Tibial nerve (tissue), 4 donors: ENCODE measurements around the gene YBX2. TPM values are rescaled to one million over a fixed set of nuclear protein-coding genes. Genes with fewer than 3 reads are reported as not detected.
A peak's percentile ranks its signal among the peaks of the same experiment; 100 is the strongest.

Experiments used
- DNase-seq, 2 donors: peaks; one replicate each; pipeline ENCODE4 v3.0.0-alpha.2; 2019; ENCODE audit warnings: low spot score in 2 of 2
- H3K27ac ChIP-seq, 4 donors: fragments of 200-600 bp; sonication (generic) in 3 of 4; one replicate each; pipeline ENCODE4 v1.5.1; 2017 to 2019; ENCODE audit warnings: mild to moderate bottlenecking in 1 of 4
- H3K27me3 ChIP-seq, 2 donors: fragments of 200-600 bp; sonication (generic) in 1 of 2; one replicate each; pipeline versions ENCODE4 v1.5.1 to v1.6.0; 2017 to 2019
- H3K36me3 ChIP-seq, 3 donors: fragments of 200-600 bp; sonication (generic); one replicate each; pipeline ENCODE4 v1.5.1; 2018 to 2019
- H3K4me1 ChIP-seq, 4 donors: fragments of 200-600 bp; sonication (generic) in 3 of 4; one replicate each; pipeline ENCODE4 v1.5.1; 2017 to 2019
- H3K4me3 ChIP-seq, 4 donors: fragments of 200-600 bp; sonication (generic) in 3 of 4; one replicate each; pipeline ENCODE4 v1.5.1; 2017 to 2019; ENCODE audit warnings: mild to moderate bottlenecking in 1 of 4, moderate library complexity in 1 of 4
- H3K9me3 ChIP-seq, 4 donors: fragments of 200-600 bp; sonication (generic) in 3 of 4; one replicate each; pipeline ENCODE4 v1.5.1; 2017 to 2019
- EP300 ChIP-seq, 2 donors: sonication (generic); formaldehyde crosslinking; IDR thresholded peaks; one replicate each; pipeline ENCODE4 v1.6.1; 2017; ENCODE audit warnings: antibody characterized with exemption in 2 of 2, mild to moderate bottlenecking in 1 of 2
- POLR2A ChIP-seq, 2 donors: fragments of 450-650 bp; IDR thresholded peaks; one replicate each; pipeline ENCODE4 v1.6.1; 2017; ENCODE audit warnings: antibody characterized with exemption in 2 of 2, mild to moderate bottlenecking in 2 of 2, moderate library complexity in 2 of 2
- WGBS, 2 donors: methylation state at CpG; one replicate each; pipeline ENCODE4 v1.1.5; 2018; 5-methylcytosine and 5-hydroxymethylcytosine counted together
- small RNA-seq: library from RNA; depleted of rRNA; stranded (forward); fragments of <200 nt; gene quantifications from one replicate; pipeline ENCODE3, GENCODE V24; 2016
- total RNA-seq, 4 donors: library from RNA; depleted of rRNA; stranded (reverse); fragments of >200 nt; gene quantifications; one replicate each; pipeline ENCODE4 v1.1.0, GENCODE V29; 2016
- TF ChIP-seq, protein P1 (sequence below), 5 experiments: fragments of 200-600 bp in 3 of 5; fragments of 450-650 bp in 2 of 5; sonication (generic) in 3 of 5; IDR thresholded peaks; one replicate each; pipeline ENCODE4 v1.5.1; 2016 to 2019; ENCODE audit warnings: antibody characterized with exemption in 5 of 5, mild to moderate bottlenecking in 3 of 5, moderate library complexity in 2 of 5

The YBX2 gene
- total RNA-seq, 4 donors from 2014 or later = under 0.01 to 2.1 (median 0.52) TPM

DNA sequence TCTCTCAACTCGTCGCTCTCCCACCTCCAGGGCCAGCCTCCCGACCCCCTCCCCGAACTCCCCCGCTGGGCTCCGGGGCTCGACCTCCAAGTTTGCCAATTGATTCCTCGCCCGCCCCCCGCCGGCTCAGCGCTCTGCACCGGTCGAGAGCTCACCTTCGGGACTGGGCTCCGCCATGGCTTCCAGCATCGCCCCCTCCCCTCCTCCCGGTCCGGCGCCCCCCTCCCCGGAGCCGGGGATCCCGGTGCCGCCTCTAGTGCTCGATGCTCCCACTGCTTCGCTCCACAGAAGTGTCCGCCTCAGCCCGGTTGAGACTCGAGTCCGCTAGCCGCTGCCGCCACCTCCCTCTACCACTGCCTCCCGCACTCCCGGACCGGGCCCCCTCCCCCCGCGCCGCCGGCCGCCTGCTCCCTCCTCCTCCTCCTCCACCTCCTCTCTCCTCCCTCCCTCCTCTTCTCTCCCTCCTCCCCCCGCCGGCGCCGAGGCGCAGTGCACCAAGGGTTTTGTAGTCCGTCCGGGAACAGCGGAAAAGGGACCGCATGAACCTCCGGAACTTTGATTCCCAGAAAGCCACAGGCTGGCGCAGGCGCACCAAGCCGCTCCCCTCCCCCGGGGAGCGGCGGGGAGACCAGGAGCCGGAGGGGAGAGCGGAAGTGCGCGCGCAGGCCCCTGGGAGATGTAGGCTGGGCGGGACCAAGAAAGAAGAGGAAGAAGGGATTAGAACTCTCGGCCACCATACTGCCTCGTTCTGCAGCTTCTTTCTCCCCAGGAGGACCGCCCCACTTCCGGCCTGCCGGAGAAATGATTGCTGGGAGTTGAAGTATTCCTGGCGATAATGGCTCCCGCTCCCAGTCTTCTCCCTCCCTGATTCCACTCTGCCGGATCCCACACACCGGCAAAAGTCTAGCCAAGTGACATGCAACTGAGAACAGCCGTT is 55.1 kb downstream of the YBX2 start, which contains the start of gene PHF23:
Gene PHF23, minus strand, starts transcription at position 367 of the 937 bp plus-strand sequence. Its CDS starts 178 bp downstream, at position 189.
- H3K36me3 ChIP-seq = peaks cover 0 to 38% (median 0%) of the 10 kb centered on the region in 3 donors
- 1% methylated on average over 67 to 69 of the region's 72 CpGs for WGBS, 2 donors
- TF ChIP-seq POLR2A (IDR thresholded peaks at IDR 0.05) (peak in 1 of 2 donors; percentile 67), EP300 (IDR thresholded peaks at IDR 0.05) (peak; percentile 89 to 96)
- TF ChIP-seq, protein P1, sequence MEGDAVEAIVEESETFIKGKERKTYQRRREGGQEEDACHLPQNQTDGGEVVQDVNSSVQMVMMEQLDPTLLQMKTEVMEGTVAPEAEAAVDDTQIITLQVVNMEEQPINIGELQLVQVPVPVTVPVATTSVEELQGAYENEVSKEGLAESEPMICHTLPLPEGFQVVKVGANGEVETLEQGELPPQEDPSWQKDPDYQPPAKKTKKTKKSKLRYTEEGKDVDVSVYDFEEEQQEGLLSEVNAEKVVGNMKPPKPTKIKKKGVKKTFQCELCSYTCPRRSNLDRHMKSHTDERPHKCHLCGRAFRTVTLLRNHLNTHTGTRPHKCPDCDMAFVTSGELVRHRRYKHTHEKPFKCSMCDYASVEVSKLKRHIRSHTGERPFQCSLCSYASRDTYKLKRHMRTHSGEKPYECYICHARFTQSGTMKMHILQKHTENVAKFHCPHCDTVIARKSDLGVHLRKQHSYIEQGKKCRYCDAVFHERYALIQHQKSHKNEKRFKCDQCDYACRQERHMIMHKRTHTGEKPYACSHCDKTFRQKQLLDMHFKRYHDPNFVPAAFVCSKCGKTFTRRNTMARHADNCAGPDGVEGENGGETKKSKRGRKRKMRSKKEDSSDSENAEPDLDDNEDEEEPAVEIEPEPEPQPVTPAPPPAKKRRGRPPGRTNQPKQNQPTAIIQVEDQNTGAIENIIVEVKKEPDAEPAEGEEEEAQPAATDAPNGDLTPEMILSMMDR (IDR thresholded peaks at IDR 0.05) = peak in 3 of 5 experiments; percentile 8 to 66 (median 60)
- H3K4me3 ChIP-seq = peak within 1 kb of the TSS; percentile 64 to 99 (median 92)
- peak; percentile 98 for DNase-seq
- H3K4me1 ChIP-seq = peaks cover 3 to 64% (median 33%) of the 10 kb centered on the region in 4 donors
- H3K27me3 ChIP-seq = no peaks in the 10 kb centered on the region
- H3K9me3 ChIP-seq = no peaks in the 10 kb centered on the region
- peak within 1 kb of the TSS; percentile 96 to 99 (median 98) for H3K27ac ChIP-seq

DNA sequence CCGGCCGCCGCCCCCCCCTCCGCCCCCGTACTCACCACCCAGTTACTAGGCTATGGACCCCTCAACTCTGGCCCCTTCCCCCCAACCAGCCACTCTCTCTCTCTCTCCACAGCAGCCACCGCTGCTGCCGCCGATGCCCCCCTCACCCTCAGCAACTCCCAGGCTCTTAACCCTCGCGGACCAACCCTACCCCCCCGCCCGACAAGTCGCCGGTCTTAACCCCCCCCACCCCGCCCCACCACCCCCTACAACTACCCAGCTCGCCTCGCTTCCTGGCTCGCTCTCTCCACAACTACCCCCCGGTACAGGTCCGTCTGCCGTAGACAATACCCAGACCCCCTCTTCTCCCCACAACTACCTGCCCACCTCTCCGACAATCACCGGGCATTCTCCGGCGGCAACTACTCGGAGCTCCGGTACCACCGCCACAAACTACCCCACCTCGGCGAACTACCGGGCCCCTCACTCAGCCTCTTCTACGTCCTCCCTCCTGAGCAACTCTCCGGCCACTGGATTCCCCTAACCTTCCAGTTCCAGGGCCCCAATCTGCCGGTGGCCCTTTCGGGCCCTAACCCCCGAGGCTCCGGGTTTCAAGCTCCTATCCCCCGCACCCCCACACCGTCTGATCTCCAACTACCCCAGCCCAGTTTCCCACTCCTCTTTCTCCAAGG is 55.9 kb downstream of the YBX2 start:
- H3K9me3 ChIP-seq = no peaks in the 10 kb centered on the region
- H3K27me3 ChIP-seq = no peaks in the 10 kb centered on the region
- peaks cover 3 to 59% (median 33%) of the 10 kb centered on the region in 4 donors for H3K4me1 ChIP-seq
- peak overlapping the region; percentile 64 to 99 (median 92) for H3K4me3 ChIP-seq
- TF ChIP-seq, protein P1 (IDR thresholded peaks at IDR 0.05) = no peak
- TF ChIP-seq POLR2A (IDR thresholded peaks at IDR 0.05) = no peak
- TF ChIP-seq EP300 (IDR thresholded peaks at IDR 0.05) = no peak
- peaks cover 0 to 31% (median 0%) of the 10 kb centered on the region in 3 donors for H3K36me3 ChIP-seq
- 0 to 2% methylated on average over 32 of the region's 39 CpGs for WGBS, 2 donors
- DNase-seq = no peak
- peak overlapping the region; percentile 96 to 98 (median 96) for H3K27ac ChIP-seq

Small RNAs within 50 kb of the gene (small RNA-seq; reads per million reads assigned to genes)
- gene AC026954.2 (not detected), gene RF00019 (not detected)

Other genes with a start within 250 kb of the YBX2 start
- 10 to 100 TPM in 2 of 4 donors, 1 to 10 TPM in 2; 2.2 to 19.8 (median 10.3) TPM for gene CLEC10A, start 214.4 kb downstream of the YBX2 start, total RNA-seq
- gene ASGR2, start 179.8 kb downstream of the YBX2 start, total RNA-seq = under 1 TPM in 1 of 4 donors, not detected in 3; 0.60 TPM
- gene ASGR1, start 115.3 kb downstream of the YBX2 start, total RNA-seq = 1 to 10 TPM in 1 of 4 donors, under 1 TPM in 2, not detected in 1; 0.21 to 1.5 (median 0.59) TPM
- 10 to 100 TPM in 3 of 4 donors, 1 to 10 TPM in 1; 7.3 to 22.8 (median 16.1) TPM for gene DLG4, start 74.8 kb downstream of the YBX2 start, total RNA-seq
- gene ACADVL, start 74.7 kb downstream of the YBX2 start, total RNA-seq = 100 to 1,000 TPM; 565 to 850 (median 599) TPM
- 10 to 100 TPM; 41.4 to 51.2 (median 46.7) TPM for gene DVL2, start 60.1 kb downstream of the YBX2 start, total RNA-seq
- 10 to 100 TPM; 20.3 to 29.7 (median 23.3) TPM for gene PHF23, start 55.2 kb downstream of the YBX2 start, total RNA-seq
- gene GABARAP, start 52.2 kb downstream of the YBX2 start, total RNA-seq = 100 to 1,000 TPM; 402 to 515 (median 456) TPM
- gene CTDNEP1, start 42.9 kb downstream of the YBX2 start, total RNA-seq = 10 to 100 TPM; 38.5 to 82.2 (median 65.9) TPM
- gene ELP5, start 42.4 kb downstream of the YBX2 start, total RNA-seq = 10 to 100 TPM; 21.9 to 28.7 (median 25.0) TPM
- gene CLDN7, start 32.2 kb downstream of the YBX2 start, total RNA-seq = 1 to 10 TPM in 3 of 4 donors, not detected in 1; 2.0 to 5.9 (median 2.4) TPM
- gene SLC2A4, start 12.9 kb downstream of the YBX2 start, total RNA-seq = 10 to 100 TPM in 1 of 4 donors, 1 to 10 TPM in 3; 5.2 to 20.1 (median 6.2) TPM
- 100 to 1,000 TPM; 106 to 278 (median 132) TPM for gene EIF5A, start 13.0 kb upstream of the YBX2 start, total RNA-seq
- 100 to 1,000 TPM in 1 of 4 donors, 10 to 100 TPM in 3; 36.1 to 108 (median 57.3) TPM for gene GPS2, start 20.7 kb upstream of the YBX2 start, total RNA-seq
- gene NEURL4, start 34.7 kb upstream of the YBX2 start, total RNA-seq = 10 to 100 TPM; 16.2 to 40.2 (median 27.5) TPM
- 10 to 100 TPM in 3 of 4 donors, 1 to 10 TPM in 1; 8.1 to 33.1 (median 11.2) TPM for gene ACAP1, start 41.9 kb upstream of the YBX2 start, total RNA-seq
- gene KCTD11, start 57.5 kb upstream of the YBX2 start, total RNA-seq = 10 to 100 TPM; 25.3 to 35.4 (median 28.7) TPM
- not detected for gene TMEM95, start 60.5 kb upstream of the YBX2 start, total RNA-seq
- gene TNK1, start 86.5 kb upstream of the YBX2 start, total RNA-seq = 1 to 10 TPM; 2.4 to 9.8 (median 6.0) TPM
- gene PLSCR3, start 99.9 kb upstream of the YBX2 start, total RNA-seq = 10 to 100 TPM; 28.7 to 55.5 (median 42.9) TPM
- 100 to 1,000 TPM in 2 of 4 donors, 10 to 100 TPM in 2; 88.3 to 121 (median 103) TPM for gene TMEM256, start 109.5 kb upstream of the YBX2 start, total RNA-seq
- gene NLGN2, start 113.2 kb upstream of the YBX2 start, total RNA-seq = 10 to 100 TPM; 14.4 to 32.4 (median 23.9) TPM
- gene SPEM1, start 125.7 kb upstream of the YBX2 start, total RNA-seq = not detected
- not detected for gene SPEM2, start 131.0 kb upstream of the YBX2 start, total RNA-seq
- gene SPEM3, start 134.2 kb upstream of the YBX2 start, total RNA-seq = not detected
- 1 to 10 TPM; 1.7 to 6.6 (median 4.1) TPM for gene TMEM102, start 140.8 kb upstream of the YBX2 start, total RNA-seq
- gene FGF11, start 144.9 kb upstream of the YBX2 start, total RNA-seq = 1 to 10 TPM; 1.5 to 3.3 (median 2.2) TPM
- 10 to 100 TPM in 3 of 4 donors, 1 to 10 TPM in 1; 6.5 to 16.0 (median 13.5) TPM for gene CHRNB1, start 150.4 kb upstream of the YBX2 start, total RNA-seq
- 10 to 100 TPM; 60.5 to 64.1 (median 63.0) TPM for gene ZBTB4, start 185.0 kb upstream of the YBX2 start, total RNA-seq
- not detected for gene SLC35G6, start 186.8 kb upstream of the YBX2 start, total RNA-seq
- gene POLR2A, start 189.7 kb upstream of the YBX2 start, total RNA-seq = 100 to 1,000 TPM in 3 of 4 donors, 10 to 100 TPM in 1; 87.0 to 163 (median 125) TPM